Testis (tissue), 2 donors: Measurements from ENCODE around the gene USP32.
"Not testable (repeated sequence)": the region's sequence is repeated elsewhere in the genome, so short reads cannot be mapped to it uniquely, and the experiment has no call there.

Experiments used
- CTCF ChIP-seq, 3 experiments: fragments of 450-650 bp in 2 of 3; fragments of 200-600 bp in 1 of 3; sonication (generic) in 1 of 3; IDR thresholded peaks; one replicate each; pipeline ENCODE4 v1.5.1; 2016 to 2019; ENCODE audit warnings: antibody characterized with exemption in 3 of 3, mild to moderate bottlenecking in 2 of 3, moderate library complexity in 1 of 3
- POLR2A ChIP-seq: fragments of 450-650 bp; IDR thresholded peaks from one replicate; pipeline ENCODE4 v1.6.1; 2017; ENCODE audit warnings: antibody characterized with exemption, mild to moderate bottlenecking, moderate library complexity

GRCh38 chr17:60178180-60178579, 213.8 kb downstream of the USP32 start:
- TF ChIP-seq POLR2A; CTCF (IDR thresholded peaks at IDR 0.05): not testable (repeated sequence)
